ENCODE data around the gene RASA3. TPM values are rescaled to one million over a fixed set of nuclear protein-coding genes. Genes with fewer than 3 reads are reported as not detected.

The RASA3 gene
- total RNA-seq, 4 donors from 2014 or later, result 4.4 to 15.6 (median 8.5) TPM

DNA sequence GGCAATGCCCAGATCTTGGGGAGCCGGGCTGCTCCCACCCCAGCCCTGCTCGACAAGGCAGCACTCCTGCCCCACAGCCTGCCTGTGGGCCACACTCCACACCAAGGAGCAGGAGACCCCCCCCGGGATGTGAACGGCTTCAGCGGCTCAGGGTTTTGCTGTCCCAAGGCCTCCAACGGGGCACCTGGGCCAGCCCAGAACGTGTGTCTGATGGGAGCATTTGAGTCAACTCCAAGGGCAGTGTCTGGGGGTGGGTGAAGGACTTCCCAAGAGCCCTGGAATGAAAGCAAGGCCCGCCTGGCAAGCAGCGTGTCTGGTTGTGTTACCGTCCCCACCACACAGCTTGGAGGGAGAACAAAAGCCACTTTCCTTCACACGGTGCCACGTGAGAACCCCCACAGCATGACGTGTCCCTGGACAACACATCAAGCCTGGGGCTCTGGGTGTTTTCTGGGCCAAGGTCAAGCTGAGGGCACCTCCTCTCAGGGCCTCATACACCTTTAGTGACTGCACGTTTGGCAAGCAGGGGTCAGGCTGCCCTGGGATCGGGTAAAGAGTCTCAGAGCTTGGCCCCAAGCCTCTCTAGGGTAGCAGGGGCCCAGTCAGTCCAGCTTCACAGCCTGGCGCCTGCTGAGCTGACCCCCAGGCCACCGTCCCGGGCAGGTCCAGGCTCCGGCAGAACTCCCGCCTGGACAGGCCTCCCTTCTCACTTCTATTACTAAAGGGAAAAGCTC lies 164.5 kb downstream of the RASA3 start:
- no peak for DNase-seq
- Histone ChIP-seq H3K4me1 (peaks cover 17 to 22% (median 20%) of the 10 kb centered on the region in 4 donors), H3K9me3 (no peaks in the 10 kb centered on the region), H3K4me3 (no peak overlapping the region), H3K27ac (no peak overlapping the region), H3K27me3 (no peaks in the 10 kb centered on the region), H3K36me3 (no peaks in the 10 kb centered on the region)
- intact Hi-C loops (cut with DNase I; ENCODE audit: low total_unique reads) (no loop called here), in situ Hi-C loops (cut with MboI; ENCODE audit: low pct_ligation_motif_present in 1 of 4, low pct_unique_long_range_greater_than_20kb in 1 of 4, low sequenced_read_pairs in 3 of 4) (loop anchor here in 1 of 4 donors (10.0 kb wide), 1 partner anchor 157 kb away; no protein-coding TSS in a partner anchor)
- TF ChIP-seq, protein P1, sequence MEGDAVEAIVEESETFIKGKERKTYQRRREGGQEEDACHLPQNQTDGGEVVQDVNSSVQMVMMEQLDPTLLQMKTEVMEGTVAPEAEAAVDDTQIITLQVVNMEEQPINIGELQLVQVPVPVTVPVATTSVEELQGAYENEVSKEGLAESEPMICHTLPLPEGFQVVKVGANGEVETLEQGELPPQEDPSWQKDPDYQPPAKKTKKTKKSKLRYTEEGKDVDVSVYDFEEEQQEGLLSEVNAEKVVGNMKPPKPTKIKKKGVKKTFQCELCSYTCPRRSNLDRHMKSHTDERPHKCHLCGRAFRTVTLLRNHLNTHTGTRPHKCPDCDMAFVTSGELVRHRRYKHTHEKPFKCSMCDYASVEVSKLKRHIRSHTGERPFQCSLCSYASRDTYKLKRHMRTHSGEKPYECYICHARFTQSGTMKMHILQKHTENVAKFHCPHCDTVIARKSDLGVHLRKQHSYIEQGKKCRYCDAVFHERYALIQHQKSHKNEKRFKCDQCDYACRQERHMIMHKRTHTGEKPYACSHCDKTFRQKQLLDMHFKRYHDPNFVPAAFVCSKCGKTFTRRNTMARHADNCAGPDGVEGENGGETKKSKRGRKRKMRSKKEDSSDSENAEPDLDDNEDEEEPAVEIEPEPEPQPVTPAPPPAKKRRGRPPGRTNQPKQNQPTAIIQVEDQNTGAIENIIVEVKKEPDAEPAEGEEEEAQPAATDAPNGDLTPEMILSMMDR (IDR thresholded peaks at IDR 0.05), result no peak
- TF ChIP-seq EP300 (IDR thresholded peaks at IDR 0.05; ENCODE audit: low read depth) (no peak), POLR2AphosphoS5 (IDR thresholded peaks at IDR 0.05) (no peak), POLR2A (IDR thresholded peaks at IDR 0.05) (no peak)
- WGBS, 2 donors (ENCODE audit: low coverage in 1 of 2), result 87% methylated on average over 20 of the region's 20 CpGs; no CpG with 5 or more reads in 1 of the 2 donors

- Histone ChIP-seq H3K4me1 (peaks cover 17 to 22% (median 20%) of the 10 kb centered on the region in 4 donors), H3K27me3 (no peaks in the 10 kb centered on the region), H3K36me3 (no peaks in the 10 kb centered on the region), H3K4me3 (no peak overlapping the region), H3K9me3 (no peaks in the 10 kb centered on the region), H3K27ac (no peak overlapping the region)
- WGBS, 2 donors (ENCODE audit: low coverage in 1 of 2), result 84% methylated on average over 9 of the region's 9 CpGs; no CpG with 5 or more reads in 1 of the 2 donors
- intact Hi-C loops (cut with DNase I; ENCODE audit: low total_unique reads) (no loop called here), in situ Hi-C loops (cut with MboI; ENCODE audit: low pct_ligation_motif_present in 1 of 4, low pct_unique_long_range_greater_than_20kb in 1 of 4, low sequenced_read_pairs in 3 of 4) (loop anchor here in 1 of 4 donors (10.0 kb wide), 1 partner anchor 158 kb away; no protein-coding TSS in a partner anchor)
- no peak for DNase-seq
- TF ChIP-seq POLR2A (IDR thresholded peaks at IDR 0.05) (no peak), EP300 (IDR thresholded peaks at IDR 0.05; ENCODE audit: low read depth) (no peak), POLR2AphosphoS5 (IDR thresholded peaks at IDR 0.05) (no peak)
- TF ChIP-seq, protein P1 (IDR thresholded peaks at IDR 0.05), result no peak
Measured at GRCh38 chr13:113967206-113967720, 165.2 kb downstream of the RASA3 start.

GRCh38 chr13:113965968-113966884 lies 166.2 kb downstream of the RASA3 start:
- Histone ChIP-seq H3K27ac (no peak overlapping the region), H3K9me3 (no peaks in the 10 kb centered on the region), H3K36me3 (no peaks in the 10 kb centered on the region), H3K27me3 (no peaks in the 10 kb centered on the region), H3K4me1 (peaks cover 11 to 18% (median 13%) of the 10 kb centered on the region in 4 donors), H3K4me3 (no peak overlapping the region)
- DNase-seq, result no peak
- in situ Hi-C loops (cut with MboI; ENCODE audit: low pct_ligation_motif_present in 1 of 4, low pct_unique_long_range_greater_than_20kb in 1 of 4, low sequenced_read_pairs in 3 of 4), result loop anchor here in 1 of 4 donors (10.0 kb wide), 1 partner anchor 159 kb away; no protein-coding TSS in a partner anchor
- intact Hi-C loops (cut with DNase I; ENCODE audit: low total_unique reads), result no loop called here
- WGBS, 2 donors (ENCODE audit: low coverage in 1 of 2), result 91 to 97% methylated on average over 5 of the region's 5 CpGs
- TF ChIP-seq, protein P1 (IDR thresholded peaks at IDR 0.05), result no peak

GRCh38 chr13:113965383-113965874 lies 167.0 kb downstream of the RASA3 start:
- TF ChIP-seq EP300 (IDR thresholded peaks at IDR 0.05; ENCODE audit: low read depth) (no peak), POLR2AphosphoS5 (IDR thresholded peaks at IDR 0.05) (no peak), POLR2A (IDR thresholded peaks at IDR 0.05) (no peak)
- TF ChIP-seq, protein P1 (IDR thresholded peaks at IDR 0.05), result no peak
- 97 to 100% methylated on average over 2 of the region's 2 CpGs for WGBS, 2 donors (ENCODE audit: low coverage in 1 of 2)
- no peak for DNase-seq
- no peak overlapping the region for H3K4me3 ChIP-seq
- no peaks in the 10 kb centered on the region for H3K9me3 ChIP-seq
- intact Hi-C loops (cut with DNase I; ENCODE audit: low total_unique reads), result no loop called here
- peaks cover 5 to 10% (median 5%) of the 10 kb centered on the region in 4 donors for H3K4me1 ChIP-seq
- no peak overlapping the region for H3K27ac ChIP-seq
- no peaks in the 10 kb centered on the region for H3K27me3 ChIP-seq
- no peaks in the 10 kb centered on the region for H3K36me3 ChIP-seq
- in situ Hi-C loops (cut with MboI; ENCODE audit: low pct_ligation_motif_present in 1 of 4, low pct_unique_long_range_greater_than_20kb in 1 of 4, low sequenced_read_pairs in 3 of 4), result loop anchor here in 1 of 4 donors (10.0 kb wide), 1 partner anchor 159 kb away; no protein-coding TSS in a partner anchor

Data from transverse colon (tissue), 4 donors.